HG03439 (cell line): ENCODE data around the gene OR2C3.
"Not testable (repeated sequence)": the region's sequence is repeated elsewhere in the genome, so short reads cannot be mapped to it uniquely, and the experiment has no call there.

ENCODE experiments used
- ATAC-seq: cut with Tn5 transposase; IDR thresholded peaks from one replicate; pipeline ENCODE4 v1.9.1; 2021; ENCODE audit warnings: mild to moderate bottlenecking, moderate library complexity; ENCODE audit not compliant: unreplicated experiment

OR2C3 gene

DNA sequence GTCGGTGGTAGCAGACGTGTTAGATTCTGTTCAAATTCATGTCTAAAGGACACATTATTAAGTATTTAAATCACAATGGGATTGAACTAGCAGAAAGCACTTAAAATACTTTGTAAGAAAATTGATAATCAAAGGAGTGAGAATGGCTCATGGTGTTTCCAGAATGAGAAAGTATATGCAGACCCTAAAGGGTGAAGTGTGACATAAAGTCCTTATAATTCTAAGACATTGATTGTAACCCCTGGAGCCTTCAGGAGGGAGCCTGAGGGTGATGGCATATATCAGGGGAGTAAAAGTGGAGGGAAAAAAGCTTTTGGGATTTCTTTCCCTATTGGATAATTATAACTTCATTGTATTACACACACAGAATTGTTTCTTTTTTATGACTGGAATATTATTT, at the start of gene OR2C3:
Gene OR2C3 (minus strand): TSS at position 101 of the 400 bp plus-strand sequence. CDS start 3,929 bp downstream, outside the sequence.
- ATAC-seq = no peak

GRCh38 chr1:247578946-247579460, 42.8 kb upstream of the OR2C3 start:
- no peak for ATAC-seq

DNA sequence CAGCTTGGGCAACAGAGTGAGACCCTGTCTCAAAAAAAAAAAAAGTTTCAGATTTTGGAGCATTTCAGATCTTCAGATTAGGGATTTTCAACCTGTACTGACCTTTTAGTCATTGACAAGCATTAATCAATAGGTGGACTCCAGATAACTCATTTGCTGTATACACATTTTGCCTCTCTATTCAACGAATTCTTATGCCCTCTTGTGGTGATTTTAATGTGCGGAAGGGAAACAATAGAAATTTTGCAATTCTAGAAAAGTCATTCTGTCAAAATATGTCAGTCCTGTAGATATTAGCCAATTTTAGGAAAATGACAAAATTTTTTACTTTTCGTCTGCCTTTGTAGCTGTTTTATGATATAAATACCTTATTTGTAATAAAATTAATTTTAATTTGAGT, 40.3 kb upstream of the OR2C3 start:
- no peak for ATAC-seq

DNA sequence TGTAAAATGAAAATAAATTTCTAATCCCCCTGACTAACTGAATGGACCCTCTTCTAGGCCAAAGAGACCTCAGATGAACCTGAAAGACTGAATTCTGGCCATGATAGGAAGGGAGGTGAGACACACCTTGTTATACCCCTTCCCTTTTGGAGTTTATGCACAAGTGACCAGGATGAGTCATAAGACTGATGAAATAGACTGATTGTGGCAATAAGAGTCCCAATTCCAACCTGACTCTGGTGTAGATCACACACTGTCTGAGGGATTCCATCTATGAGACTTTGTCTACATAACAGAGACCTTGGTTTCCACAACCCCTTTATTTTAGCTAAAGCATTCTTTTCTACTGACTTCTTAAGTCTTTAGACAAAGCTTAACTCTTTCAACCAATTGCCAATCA, 38.4 kb upstream of the OR2C3 start:
- no peak for ATAC-seq

DNA sequence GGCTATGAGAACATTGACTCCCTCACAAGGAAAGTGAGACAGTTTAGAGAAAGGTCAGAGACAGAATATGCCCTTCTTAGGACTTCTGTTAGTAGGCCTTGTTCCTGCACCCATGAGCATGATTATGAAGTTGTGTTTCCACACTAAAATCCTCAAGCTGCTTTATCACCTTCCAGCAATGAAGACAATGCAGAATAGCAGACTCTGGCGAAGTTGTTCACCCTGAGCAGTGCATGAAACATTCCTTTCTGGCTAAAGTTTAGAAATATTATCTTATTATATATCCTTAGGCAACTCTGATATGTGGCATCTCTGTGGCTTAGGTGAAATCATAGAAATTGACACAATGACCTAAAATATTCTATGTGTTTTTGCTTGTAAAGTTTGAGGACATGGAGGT, 38.0 kb upstream of the OR2C3 start:
- no peak for ATAC-seq

DNA sequence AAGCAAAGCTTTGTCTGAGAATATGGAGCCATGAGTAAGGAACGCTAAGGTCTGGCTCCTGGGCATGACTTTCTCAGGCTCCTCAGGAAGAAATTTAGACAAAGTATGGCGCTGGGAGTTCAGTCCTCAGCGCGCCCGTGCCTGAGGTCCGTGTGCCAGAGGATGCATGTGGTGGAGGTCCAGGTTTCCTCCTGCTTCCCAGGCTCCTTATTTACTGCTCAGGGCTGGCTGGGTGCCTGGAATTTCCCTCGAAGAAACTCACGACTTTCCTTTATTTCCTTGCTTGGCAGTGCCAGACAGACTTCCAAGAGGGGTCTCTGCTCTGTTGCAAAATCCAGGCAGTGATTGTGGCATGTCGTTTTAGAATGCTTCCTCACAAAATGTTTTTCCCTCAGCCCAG, 26.0 kb upstream of the OR2C3 start:
- ATAC-seq = no peak

DNA sequence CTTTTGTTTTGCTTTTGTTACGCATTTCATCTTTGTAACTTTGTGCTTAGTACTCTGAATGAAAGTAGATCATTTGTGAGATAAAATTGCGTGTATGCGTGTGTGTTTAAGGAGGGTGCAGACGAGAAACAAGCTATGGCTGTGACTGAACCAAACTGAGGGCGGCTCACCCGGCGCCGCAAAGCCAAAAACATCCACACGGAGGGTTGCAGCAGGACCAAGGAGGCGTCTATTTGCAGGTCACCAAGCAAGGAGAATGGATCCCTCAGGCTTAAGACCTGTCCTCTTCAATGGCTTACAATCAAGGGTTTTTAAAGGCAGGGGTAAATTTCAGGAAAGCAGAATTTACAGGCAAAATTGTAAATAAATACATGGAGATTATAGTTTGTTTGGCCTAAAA, 25.5 kb upstream of the OR2C3 start:
- no peak for ATAC-seq

DNA sequence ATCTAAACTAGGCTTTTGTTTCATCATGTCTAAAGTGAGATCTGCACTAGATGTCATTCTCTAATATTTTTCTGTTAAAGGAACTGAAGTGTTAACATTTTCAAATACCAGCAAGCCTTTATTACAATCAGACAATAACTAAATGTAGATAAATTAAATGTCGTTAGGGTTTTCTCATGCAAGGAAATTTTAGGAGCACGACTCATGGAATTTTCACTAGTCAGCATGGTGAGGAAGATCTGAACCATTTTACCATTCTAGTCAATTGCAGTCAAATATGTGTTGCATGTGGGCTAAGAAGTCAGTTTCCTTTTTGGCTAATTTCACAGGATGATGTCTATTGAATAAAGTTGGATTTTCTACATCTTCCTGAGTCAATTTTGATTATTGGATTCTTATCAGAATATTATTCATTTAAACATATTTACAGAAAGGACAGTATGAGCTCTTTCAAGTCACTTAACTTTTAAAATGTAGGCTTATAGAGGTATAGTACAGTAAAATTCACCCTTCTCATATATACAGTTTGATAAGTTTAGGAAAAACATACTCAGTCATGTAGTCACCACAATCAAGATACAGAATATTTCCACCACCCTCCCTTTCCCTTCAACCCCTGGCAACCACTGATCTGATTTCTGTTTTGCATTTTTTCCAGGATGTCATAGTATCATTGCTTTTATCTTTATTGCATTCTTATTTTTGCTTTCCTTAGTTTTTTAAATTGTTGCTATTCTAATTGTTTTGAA, 21.9 kb upstream of the OR2C3 start:
- no peak for ATAC-seq

- ATAC-seq = no peak
Observed at GRCh38 chr1:247552231-247552630, 16.0 kb upstream of the OR2C3 start.

- no peak for ATAC-seq
Observed at GRCh38 chr1:247551721-247552120, 15.5 kb upstream of the OR2C3 start.

DNA sequence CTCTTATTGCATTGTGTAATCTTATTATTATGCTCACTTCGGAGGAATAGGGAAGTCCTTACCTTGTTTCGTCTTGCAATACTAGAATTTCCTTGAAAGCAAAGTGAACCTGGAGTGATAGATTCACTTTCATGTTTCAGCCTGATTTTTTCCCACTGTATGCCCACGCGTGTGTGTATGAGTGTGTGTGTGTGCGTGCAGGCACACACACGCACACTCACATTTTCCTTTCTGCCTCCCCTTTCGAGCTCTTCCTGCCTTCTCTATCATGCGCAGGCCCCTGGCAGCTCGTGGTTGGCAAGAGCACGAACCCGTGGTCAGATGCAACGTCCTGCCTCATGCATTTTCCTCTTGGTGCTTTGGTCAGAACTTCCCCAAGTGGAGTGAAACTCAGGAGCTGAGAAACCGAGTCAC, 12.5 kb upstream of the OR2C3 start, which contains the start of gene GCSAML:
Gene GCSAML (plus strand): TSS at position 366 of the 414 bp plus-strand sequence. CDS start 58 bp downstream, outside the sequence.
- ATAC-seq = no peak

GRCh38 chr1:247548092-247548491, 11.9 kb upstream of the OR2C3 start:
- ATAC-seq = no peak

- ATAC-seq = no peak
Observed at GRCh38 chr1:247542811-247543210, 6.6 kb upstream of the OR2C3 start.

DNA sequence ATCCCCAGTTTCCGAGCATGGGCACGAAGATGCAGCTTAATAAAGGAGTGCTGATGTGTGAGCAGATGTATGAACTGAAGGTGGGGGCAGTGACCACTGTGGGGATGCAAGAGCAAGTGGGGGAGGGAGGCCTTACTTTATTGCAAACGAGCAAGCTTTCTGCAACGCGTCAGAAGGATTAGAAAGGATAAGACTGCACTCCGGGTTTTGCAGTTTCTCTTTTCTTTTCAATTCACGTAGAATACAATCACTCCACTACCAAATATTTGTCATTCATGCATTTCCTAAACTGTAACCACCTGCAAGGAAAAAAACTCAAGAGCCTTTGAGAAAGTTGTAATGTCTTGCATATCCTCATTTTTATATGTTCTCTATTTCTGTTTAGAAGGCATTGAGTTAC, 4.3 kb upstream of the OR2C3 start:
- ATAC-seq = no peak

DNA sequence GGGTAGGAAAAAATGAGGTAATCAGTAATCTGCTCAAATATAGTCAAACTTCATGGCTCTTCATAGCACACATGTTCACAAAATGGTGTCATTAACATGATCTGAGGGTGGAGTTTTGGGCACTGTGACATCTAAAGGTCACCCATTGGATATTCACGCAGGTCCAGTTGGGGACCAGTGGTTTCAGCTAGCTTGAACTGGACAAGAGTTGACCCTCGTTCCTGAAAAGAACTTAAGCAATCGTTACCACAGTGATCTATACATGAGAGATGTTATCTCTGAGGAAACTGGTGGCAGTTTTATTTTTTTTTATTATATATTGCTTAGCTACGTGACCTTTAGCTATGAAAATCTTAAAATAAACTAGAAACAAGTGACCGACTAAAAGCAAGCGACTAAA, 3.0 kb upstream of the OR2C3 start:
- no peak for ATAC-seq

DNA sequence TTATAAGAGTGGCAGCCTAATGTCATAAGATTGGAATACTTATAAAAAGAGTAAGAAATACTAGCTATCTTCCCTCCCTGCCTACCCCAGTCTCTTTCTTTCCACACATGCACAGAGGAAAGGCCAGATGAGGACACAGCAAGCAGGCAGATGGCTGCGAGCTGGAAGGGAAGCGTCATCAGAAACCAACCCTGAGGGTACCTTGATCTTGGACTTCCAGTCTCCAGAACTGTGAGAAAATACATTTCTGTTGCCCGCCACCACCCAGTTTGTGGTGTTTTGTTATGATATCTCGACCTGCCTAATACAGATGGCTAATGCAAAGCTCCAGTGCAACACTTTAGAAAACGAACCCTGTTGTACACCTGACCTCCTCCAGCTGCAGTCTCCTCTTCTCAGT, 2.3 kb upstream of the OR2C3 start:
- no peak for ATAC-seq

DNA sequence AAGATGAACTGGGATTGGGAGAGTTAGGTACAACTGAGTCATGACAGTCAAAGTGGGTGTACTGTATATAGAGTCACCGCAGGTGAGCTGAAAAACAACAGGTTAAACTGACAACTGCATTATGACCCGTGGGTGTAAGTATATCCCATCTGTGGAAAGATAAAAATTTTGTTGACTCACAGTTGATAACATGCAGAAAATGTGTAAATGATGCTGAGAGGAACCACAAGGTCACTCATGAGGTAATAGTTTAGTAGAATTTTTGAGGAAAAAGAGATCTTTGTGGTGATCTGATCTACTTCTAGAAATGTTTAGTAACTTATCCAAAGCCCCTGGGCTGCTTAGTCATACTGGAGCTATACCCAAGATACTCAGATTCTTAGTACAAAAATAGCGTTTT, 838 bp downstream of the OR2C3 start:
- ATAC-seq = no peak

- ATAC-seq = no peak
Observed at GRCh38 chr1:247531937-247532336, 4.3 kb downstream of the OR2C3 start.

GRCh38 chr1:247530785-247531184, 5.5 kb downstream of the OR2C3 start:
- no peak for ATAC-seq

DNA sequence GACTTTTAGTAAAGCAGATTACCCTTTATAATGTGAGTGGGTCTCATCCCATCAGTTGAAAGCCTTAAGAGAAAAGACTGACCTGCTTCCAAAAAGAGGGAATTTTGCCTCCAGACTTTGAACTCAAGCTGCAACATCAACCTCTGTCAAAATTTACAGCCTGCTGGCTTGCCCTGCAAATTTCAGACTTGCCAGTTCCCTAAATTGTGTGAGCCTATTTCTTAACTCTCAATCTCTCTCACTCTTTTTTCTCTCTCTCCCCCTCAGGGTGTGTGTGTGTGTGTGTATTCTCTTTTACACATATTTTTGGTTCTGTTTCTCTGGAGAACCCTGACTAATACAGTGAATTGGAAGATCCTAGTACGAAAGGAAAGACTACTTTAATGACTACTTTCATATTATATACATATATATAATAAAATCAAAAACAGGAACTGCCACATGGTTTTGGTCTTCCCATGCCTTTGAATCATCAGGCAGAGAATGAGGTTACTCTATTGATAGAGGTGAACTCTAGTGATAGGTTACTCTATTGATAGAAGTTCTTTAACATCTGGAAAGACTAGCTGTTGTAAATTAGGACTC, 6.4 kb downstream of the OR2C3 start:
- ATAC-seq = no peak

DNA sequence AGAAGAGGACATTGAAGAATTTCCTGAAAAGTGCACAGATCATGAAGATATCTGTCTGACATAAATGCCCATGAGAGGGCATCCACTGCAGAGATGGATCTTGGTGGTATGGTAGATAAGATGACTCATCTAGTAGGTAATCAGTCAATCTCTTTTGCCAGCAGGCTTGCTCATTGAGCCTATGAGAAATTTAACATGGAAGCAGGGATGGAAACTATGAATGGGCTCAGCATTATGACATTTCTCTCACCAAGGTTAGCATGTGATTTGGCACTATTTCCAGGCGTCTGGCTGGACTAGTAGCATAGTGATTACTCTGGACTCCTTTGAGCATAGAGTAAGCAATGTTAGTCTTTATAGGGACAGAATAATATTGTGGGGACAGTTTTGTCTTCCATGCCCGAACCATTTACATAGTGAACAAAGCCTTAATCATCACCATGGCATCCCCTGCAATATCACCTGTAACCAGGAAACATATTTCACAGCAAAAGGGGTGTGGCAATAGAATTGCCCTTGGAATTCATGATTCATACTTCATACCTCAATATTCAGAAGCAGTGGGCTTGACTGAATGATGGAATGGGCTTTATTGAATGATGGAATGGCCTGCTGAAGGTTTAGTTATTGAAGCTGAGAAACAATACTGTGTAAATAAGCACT, 7.3 kb downstream of the OR2C3 start:
- no peak for ATAC-seq

DNA sequence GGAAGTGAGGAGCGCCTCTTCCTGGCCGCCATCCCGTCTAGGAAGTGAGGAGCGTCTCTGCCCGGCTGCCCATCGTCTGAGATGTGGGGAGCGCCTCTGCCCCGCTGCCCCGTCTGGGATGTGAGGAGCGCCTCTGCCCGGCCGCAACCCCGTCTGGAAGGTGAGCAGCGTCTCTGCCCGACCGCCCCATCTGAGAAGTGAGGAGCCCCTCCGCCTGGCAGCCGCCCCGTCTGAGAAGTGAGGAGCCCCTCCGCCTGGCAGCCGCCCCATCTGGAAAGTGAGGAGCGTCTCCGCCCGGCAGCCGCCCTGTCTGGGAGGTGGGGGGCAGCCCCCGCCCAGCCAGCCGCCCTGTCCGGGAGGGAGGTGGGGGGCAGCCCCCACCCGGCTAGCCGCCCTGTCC, 14.4 kb downstream of the OR2C3 start:
- ATAC-seq = not testable (repeated sequence)
